ENCODE measurements around the gene TOR1AIP1.

The TOR1AIP1 gene

DNA sequence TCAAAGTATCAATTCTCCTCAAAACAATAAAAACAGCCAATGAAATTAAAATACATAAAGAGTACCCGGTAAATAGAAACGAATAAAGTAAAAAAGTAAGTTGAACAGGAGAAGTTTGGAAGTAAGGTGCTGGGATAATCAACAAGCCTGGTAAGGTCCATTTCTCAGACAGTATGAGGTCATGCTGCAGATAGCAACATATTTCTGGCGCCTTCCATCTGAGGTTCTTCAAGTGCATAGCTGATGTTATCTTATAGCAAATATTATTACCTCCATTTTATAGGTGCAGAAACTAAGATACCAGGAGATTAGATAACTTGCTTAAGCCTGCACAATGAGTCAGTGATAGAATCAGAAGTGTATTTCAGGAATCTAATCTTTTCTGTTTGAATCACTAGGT, 48.8 kb downstream of the TOR1AIP1 start (continued):
- TF ChIP-seq HIC1 (tag by site-specific recombination; IDR thresholded peaks at IDR 0.05) (peak; percentile 96), ZNF324 (tag by site-specific recombination; IDR thresholded peaks at IDR 0.05) (0 out of 2 replicates have a peak, but pooled peaks have one; percentile 47), ZNF24 (tag by site-specific recombination; IDR thresholded peaks at IDR 0.05) (peak; percentile 87), ZNF302 (tag by site-specific recombination; IDR thresholded peaks at IDR 0.05; ENCODE audit: low read depth) (no peak), ZNF626 (tag by site-specific recombination; IDR thresholded peaks at IDR 0.05) (no peak), SCRT1 (tag by site-specific recombination; IDR thresholded peaks at IDR 0.05; ENCODE audit: borderline replicate concordance) (peak; percentile 82; the same call in 1 of the 2 replicates), ZSCAN16 (tag by site-specific recombination; IDR thresholded peaks at IDR 0.05) (no peak), MYNN (tag by site-specific recombination; IDR thresholded peaks at IDR 0.05; ENCODE audit: borderline replicate concordance) (no peak), PRDM6 (tag by site-specific recombination; IDR thresholded peaks at IDR 0.05) (peak; percentile 94), ZBTB49 (tag by site-specific recombination; IDR thresholded peaks at IDR 0.05; ENCODE audit: low read depth) (no peak), FEZF1 (tag by site-specific recombination; IDR thresholded peaks at IDR 0.05) (peak; percentile 73), KLF10 (tag by site-specific recombination; IDR thresholded peaks at IDR 0.05) (peak; percentile 77), ZNF843 (tag by site-specific recombination; IDR thresholded peaks at IDR 0.05) (peak; percentile 95), ZNF391 (tag by site-specific recombination; IDR thresholded peaks at IDR 0.05; ENCODE audit: borderline replicate concordance, low read depth) (0 out of 2 replicates have a peak, but pooled peaks have one; percentile 60), ZNF211 (tag by site-specific recombination; IDR thresholded peaks at IDR 0.05; ENCODE audit: low read depth) (no peak), OSR2 (tag by site-specific recombination; IDR thresholded peaks at IDR 0.05) (peak; percentile 83), ZNF510 (tag by site-specific recombination; IDR thresholded peaks at IDR 0.05; ENCODE audit: insufficient replicate concordance) (no peak), ZBTB44 (tag by site-specific recombination; IDR thresholded peaks at IDR 0.05) (peak; percentile 69), ZNF23 (tag by site-specific recombination; IDR thresholded peaks at IDR 0.05; ENCODE audit: borderline replicate concordance) (no peak), SP3 (tag by site-specific recombination; IDR thresholded peaks at IDR 0.05) (peak; percentile 43), PBX3 (CRISPR knock-in tag; IDR thresholded peaks at IDR 0.05) (no peak), ZNF394 (tag by site-specific recombination; IDR thresholded peaks at IDR 0.05; ENCODE audit: borderline replicate concordance) (0 out of 2 replicates have a peak, but pooled peaks have one; percentile 21), ZNF133 (tag by site-specific recombination; IDR thresholded peaks at IDR 0.05) (no peak), ZNF549 (tag by site-specific recombination; IDR thresholded peaks at IDR 0.05) (no peak), ZSCAN23 (tag by site-specific recombination; IDR thresholded peaks at IDR 0.05) (peak; percentile 88; the same call in 1 of the 2 replicates), ZNF629 (tag by site-specific recombination; IDR thresholded peaks at IDR 0.05) (peak; percentile 97), ZNF501 (tag by site-specific recombination; IDR thresholded peaks at IDR 0.05) (peak; percentile 65), ZBTB21 (tag by site-specific recombination; IDR thresholded peaks at IDR 0.05) (peak; percentile 83), ZNF639 (tag by site-specific recombination; IDR thresholded peaks at IDR 0.05) (peak; percentile 93)

Data from HEK293 (cell line).